Measurements from ENCODE around the gene ATP2B2.

Gene ATP2B2

DNA sequence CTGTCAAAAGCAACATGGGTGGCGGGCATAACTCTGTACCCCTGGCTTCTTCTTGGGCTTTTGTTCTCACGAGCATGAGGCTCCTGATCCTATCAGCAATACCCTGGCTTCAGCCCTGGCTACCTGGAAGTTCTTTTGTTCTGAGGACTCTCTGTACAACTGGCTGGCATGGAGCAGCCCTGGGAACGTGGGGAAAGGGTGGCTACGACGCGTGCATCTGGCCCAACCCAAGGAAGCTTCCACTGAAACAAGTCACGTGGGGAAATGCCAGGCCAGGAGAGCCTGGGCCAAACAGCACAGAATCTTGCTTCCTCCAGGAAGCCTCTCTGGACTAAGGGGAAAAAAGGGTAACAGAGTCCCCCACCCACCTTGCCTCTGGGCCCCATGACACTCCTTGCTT, 22.7 kb upstream of the ATP2B2 start:
- DNase-seq: no peak

DNA sequence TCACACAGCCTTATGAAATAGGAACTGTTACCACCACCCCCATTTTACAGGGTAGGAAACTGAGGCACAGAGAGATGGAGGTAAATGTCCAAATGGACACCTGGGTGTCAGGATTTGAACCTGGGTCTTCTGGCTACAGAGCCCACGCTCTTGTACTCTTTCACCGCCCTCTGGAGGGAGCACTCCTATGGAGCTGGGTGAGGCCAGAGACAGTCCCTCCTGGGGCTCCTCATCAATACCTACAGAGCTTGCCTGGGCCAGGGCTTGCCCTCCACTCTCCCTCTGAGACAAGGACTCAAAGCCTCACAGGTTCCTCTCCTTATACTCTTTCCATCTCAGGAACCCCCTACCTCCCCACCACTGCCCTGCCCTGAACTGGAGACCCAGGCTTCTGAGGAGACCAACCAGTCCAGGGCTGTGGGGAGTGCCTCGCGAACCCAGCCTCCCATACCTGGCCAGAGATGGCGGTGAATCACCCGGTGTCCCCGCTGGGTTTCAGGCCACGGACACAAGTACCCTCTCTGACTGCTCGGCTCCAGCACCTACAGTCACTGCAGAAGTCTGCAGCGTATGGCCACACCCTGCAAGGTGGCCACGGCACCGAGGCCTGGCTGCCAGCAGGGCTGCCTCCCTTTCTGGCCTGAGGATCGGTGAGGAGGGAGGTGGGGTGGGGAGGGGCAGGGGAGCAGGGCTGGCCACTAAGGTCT, 22.1 kb upstream of the ATP2B2 start:
- no peak for DNase-seq

DNA sequence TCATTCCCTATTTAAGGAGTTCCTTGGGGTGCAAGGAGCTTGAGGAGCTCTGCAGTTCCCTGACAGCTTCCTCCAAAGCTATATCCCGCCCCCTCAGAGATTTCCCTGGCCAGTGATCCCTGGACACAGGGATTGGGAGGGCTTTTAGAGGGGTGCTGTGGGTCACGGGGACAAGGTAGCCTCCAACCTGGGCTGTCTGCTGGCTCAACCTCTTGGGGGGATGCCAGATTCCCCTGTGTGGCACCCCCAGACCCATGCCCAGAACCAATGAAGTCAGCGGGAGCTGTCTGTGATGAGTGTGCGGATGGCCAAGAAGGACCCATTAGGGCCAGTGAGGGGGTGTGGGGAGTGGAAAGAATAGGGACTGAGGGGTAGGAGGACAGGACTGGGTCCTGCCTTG, 21.0 kb upstream of the ATP2B2 start:
- DNase-seq: no peak

GRCh38 chr3:10524799-10525301, 19.5 kb upstream of the ATP2B2 start:
- DNase-seq: no peak

- no peak for DNase-seq
Measured at GRCh38 chr3:10524270-10524669, 18.9 kb upstream of the ATP2B2 start.

DNA sequence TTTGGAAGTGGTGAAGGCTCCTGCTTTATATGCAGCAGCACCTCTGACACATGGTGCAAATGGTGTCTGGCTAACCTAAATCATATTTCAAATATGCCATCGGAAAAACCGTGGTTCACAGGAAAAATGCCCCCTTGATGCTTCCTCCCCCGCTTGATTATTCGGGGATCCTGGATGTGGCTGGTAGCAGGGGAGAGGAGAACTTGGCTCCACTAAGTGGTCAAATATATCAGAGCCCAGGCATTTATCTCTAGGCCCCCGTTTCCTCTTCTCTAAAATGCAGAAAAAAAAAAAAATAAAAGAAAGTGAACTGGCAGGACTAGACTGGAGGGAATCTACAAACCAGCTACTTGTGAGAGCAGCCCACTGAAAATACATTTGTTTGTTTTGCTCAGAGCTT, 18.2 kb upstream of the ATP2B2 start:
- DNase-seq: no peak

- DNase-seq: no peak
Measured at GRCh38 chr3:10522646-10523303, 17.4 kb upstream of the ATP2B2 start.

DNA sequence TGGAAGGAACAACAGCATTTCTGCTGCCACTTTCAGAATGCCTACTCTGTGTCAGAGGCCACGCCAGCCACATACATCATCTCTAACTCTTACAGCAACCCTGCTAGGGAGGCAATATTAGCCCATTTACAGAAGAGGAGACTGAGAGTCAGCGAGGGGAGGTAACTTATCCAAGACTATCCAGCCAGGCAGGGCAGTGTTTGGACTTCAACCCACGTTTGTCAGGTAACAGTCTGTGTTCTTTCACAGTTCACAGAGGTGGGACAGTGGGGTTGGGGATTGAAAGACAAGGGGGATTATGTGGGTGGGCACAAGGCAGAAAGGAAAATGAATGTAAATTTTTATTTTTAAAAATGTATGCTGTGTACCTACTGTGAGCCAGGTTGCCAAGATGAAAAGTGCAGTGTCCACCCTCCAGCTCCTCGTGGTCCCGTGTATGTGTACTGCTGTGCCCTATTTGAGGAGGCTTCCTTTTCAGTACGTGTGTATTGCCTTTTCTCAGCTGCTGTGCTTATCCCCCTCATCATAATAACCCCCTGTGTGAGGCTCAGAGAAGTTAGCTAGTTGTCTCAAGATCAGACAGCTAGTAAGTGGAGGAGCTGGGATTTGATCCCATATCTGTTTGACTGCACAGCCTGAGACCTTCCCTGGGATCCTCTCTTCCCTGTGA, 16.5 kb upstream of the ATP2B2 start:
- no peak for DNase-seq

GRCh38 chr3:10520072-10520471, 14.7 kb upstream of the ATP2B2 start:
- no peak for DNase-seq

DNA sequence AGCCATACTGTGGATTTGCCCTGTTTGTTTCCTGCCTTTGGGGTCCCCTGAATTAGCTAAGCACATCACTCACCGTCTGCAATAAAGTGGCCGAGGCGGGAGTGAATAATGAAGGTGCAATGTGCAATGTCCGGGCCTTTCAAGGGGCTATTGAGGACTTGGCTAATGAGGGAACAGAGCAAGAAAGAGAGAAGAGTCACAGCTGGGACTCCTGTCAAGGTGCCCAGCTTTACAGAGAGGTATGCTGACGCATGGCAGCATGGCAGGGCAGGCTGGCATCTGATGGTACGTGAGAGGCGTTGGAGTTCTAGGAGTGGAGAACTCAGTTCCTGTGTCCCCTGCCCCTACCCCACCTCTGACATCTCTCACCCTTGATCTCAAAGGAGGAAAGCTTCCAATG, 13.8 kb upstream of the ATP2B2 start:
- no peak for DNase-seq

- no peak for DNase-seq
Measured at GRCh38 chr3:10518506-10519150, 13.2 kb upstream of the ATP2B2 start.

DNA sequence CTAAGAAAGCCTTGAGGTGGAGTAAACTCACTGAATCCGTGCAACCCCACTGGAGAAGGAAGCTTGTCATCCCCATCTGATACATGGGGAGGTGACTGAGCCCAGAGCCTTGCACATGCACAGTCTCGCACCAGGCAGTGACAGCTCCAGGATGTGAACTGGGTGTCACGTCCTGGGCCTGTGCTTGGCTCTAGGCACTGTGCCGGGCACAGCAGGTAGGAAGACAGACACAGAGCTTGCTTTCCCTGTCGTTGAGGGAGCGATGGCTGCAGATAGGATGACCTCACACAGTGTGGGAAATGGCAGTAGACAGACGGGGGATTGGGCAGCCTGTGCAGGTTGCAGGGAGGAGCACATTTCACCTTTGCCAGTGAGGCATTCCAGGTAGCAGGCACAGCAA, 12.2 kb upstream of the ATP2B2 start:
- no peak for DNase-seq

DNA sequence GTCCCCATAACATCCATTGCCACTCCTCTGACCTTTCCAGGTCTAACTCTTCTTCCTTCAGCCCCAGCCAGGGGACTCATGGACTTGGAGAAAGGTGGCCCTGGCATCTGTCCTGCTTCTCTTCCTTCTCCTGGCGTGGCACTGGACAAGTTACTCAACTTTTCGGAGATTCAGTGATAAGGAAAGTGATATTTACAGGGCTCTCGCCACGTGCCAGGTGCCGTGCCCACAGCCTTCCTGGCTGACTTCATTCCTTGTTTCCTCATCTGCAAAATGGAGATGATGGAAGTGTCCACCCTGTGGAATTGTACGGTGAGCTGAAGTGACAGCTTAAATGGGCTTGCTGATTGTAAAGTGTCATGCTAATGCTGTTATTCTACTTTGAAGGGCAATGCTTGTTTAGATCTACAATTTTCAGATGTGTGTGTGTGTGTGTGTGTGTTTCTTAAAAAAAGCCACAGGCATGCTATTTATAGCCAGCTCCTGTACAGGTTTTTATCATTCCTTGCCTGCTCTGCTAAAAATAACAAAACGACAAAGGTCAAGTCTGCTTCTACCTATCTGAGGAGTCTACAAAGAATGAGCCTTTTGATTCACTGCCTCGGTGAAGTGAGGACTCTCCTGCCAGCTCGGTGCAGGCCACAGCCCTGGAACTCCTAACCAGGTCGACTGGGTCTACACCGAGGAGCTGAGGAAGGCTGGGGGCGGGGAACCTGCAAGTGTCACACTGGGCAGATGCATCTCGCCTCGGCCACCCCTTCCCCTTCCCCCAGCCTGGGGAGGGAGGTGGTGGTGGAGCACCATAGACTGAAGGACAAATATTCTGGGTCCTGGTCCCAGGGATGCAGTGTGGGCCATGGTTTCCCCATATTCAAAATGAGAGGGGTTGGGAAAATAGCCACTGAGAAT, 11.4 kb upstream of the ATP2B2 start:
- DNase-seq: no peak

- no peak for DNase-seq
Measured at GRCh38 chr3:10515884-10516495, 10.6 kb upstream of the ATP2B2 start.

DNA sequence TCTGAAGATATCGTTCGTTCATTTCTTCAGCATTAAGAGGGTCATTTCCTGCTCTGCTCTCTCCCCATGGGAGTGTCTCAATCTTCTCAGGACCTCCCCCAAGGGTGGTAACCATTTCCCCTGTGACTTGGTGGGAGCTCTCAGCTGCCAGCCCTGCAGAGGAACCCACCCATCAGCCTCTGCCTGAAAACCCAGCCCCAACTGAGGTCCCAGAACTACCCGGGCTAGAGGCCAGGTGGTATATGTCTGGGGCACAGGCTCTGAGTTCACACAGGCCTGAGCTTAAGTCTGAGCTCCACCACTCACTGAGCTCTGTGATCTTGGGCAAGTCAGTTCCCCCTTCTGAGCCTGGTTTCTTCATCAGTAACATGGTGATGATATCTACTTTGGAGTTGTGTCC, 10.0 kb upstream of the ATP2B2 start:
- DNase-seq: no peak

GRCh38 chr3:10514407-10515069, 9.2 kb upstream of the ATP2B2 start:
- no peak for DNase-seq

- DNase-seq: no peak
Measured at GRCh38 chr3:10513306-10513705, 7.9 kb upstream of the ATP2B2 start.

GRCh38 chr3:10512687-10513086, 7.3 kb upstream of the ATP2B2 start:
- DNase-seq: no peak

DNA sequence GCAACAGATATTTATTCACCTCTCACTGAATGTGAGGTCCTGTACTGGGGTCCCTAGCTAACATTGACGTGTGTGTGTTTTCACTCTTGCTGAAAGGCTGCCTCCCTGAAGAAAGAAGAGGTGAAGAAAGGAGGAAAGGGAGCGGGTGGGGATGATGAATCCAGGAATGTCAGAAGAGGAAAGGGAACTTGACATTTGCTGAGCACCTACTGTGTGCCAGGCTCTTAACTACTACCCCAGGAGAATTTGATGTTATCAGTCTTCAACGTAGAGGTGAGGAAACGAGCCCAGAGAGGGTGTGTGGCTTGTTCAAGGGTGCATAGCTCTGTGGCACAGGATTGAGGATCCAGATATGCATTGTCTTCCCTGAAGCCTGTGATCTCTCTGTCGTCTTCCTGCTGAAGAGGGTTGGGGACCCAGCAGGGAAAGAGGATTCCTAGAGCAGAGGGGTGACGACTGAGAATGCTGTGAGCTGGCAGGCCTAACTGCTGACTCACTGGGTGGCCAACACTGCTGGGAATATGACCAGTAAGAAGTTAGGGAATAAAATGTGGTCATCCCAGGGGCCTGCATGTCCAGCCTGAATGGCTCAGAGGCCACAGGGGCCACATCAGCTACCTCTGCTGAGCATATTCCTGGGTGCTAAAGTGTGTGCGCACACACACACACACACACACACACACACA, 6.6 kb upstream of the ATP2B2 start:
- no peak for DNase-seq

DNA sequence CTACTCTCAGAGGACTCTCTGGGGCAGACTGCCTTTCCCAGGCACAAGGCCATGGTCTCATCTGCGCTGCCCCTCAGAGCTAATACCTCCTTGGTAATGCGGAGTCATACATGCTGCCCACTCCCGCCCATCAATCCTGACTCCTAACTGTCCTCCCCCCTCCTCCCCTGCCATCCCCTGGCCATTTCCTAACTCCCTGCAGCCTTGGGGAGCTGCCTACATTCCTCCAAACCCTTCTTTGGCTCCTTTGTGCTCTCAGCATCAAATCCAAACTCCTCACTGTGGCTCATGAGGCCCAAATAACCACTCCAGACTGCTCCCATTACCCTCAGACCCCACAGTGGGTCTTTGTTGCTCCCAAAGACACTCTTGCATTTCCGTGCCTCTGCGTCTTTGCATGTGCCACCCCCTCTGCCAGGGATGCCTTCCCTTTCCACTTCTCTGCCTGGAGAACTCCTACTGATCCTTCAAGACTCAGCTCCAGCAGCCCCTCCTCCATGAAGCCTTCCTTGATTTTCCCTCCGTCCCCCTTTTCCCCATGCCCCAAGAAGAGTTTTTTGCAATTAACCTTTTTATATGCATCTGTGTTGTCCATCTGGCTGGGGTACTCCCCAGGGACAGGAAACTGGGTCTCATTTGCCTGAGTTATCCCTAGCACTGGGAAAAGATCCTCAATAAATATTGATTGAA, 5.5 kb upstream of the ATP2B2 start:
- DNase-seq: no peak
